K562 (cell line): Measurements from ENCODE around the gene DHRS13. TPM values are rescaled to one million over a fixed set of nuclear protein-coding genes. Genes with fewer than 3 reads are reported as not detected.

Source experiments
- ATF1 ChIP-seq, 2 experiments: fragments of 450-650 bp in 1 of 2; IDR thresholded peaks; 2 replicates each; pipeline ENCODE4 v1.6.1; 2016; ENCODE audit warnings: missing compliant biosample characterization in 1 of 2, missing genetic modification characterization in 1 of 2
- ATF7 ChIP-seq: fragments of 450-650 bp; IDR thresholded peaks from 2 replicates; pipeline ENCODE4 v1.7.1; 2014; ENCODE audit warnings: mild to moderate bottlenecking, moderate library complexity
- BHLHE40 ChIP-seq: IDR thresholded peaks from 2 replicates; pipeline ENCODE4 v1.6.1; 2011; ENCODE audit warnings: low read length, improper control_type of control experiment
- CC2D1A ChIP-seq: fragments of 450-650 bp; IDR thresholded peaks from 2 replicates; pipeline ENCODE4 v1.6.1; 2017; ENCODE audit warnings: mild to moderate bottlenecking
- FOXJ2 ChIP-seq: fragments of 200-800 bp; sonication (Bioruptor generic); IDR thresholded peaks from 2 replicates; pipeline ENCODE4 v1.6.1; 2016; ENCODE audit warnings: missing genetic modification characterization, missing compliant biosample characterization
- FOXM1 ChIP-seq, 2 experiments: fragments of 450-650 bp in 1 of 2; sonication (generic) in 1 of 2; formaldehyde crosslinking in 1 of 2; IDR thresholded peaks; 2 replicates each; pipeline versions ENCODE4 v1.6.1 to v1.9.0; 2017 to 2022; ENCODE audit warnings: low read depth in 2 of 2, mild to moderate bottlenecking in 2 of 2, missing genetic modification reagents in 1 of 2, moderate library complexity in 1 of 2
- GATA2 ChIP-seq: sonication (generic); formaldehyde crosslinking; IDR thresholded peaks from 2 replicates; pipeline ENCODE4 v1.4.0; 2020; ENCODE audit warnings: mild to moderate bottlenecking, missing genetic modification reagents
- KLF6 ChIP-seq: fragments of 250-450 bp; sonication (Bioruptor Pico); IDR thresholded peaks from 2 replicates; pipeline ENCODE4 v1.4.0; 2020; ENCODE audit warnings: mild to moderate bottlenecking, moderate library complexity, borderline replicate concordance
- POLR2AphosphoS2 ChIP-seq: IDR thresholded peaks from 2 replicates; pipeline ENCODE4 v1.6.1; 2012; ENCODE audit warnings: low read length, improper control_type of control experiment
- REST ChIP-seq, 2 experiments: fragments of 450-650 bp; formaldehyde crosslinking in 1 of 2; IDR thresholded peaks; 2 replicates each; pipeline versions ENCODE4 v1.4.0 to v1.6.1; 2014 to 2020; ENCODE audit warnings: mild to moderate bottlenecking in 2 of 2, borderline replicate concordance in 1 of 2, low read depth in 1 of 2
- SUPT5H ChIP-seq: fragments of 450-650 bp; IDR thresholded peaks from 2 replicates; pipeline ENCODE4 v1.6.1; 2016
- TBL1XR1 ChIP-seq, 2 experiments: IDR thresholded peaks; 2 replicates each; pipeline ENCODE4 v1.6.1; 2012; ENCODE audit warnings: improper control_type of control experiment in 2 of 2, low read length in 2 of 2, mild to moderate bottlenecking in 1 of 2
- ZNF436 ChIP-seq: fragments of 250-450, 450-650 bp; sonication (Bioruptor Pico); formaldehyde crosslinking; IDR thresholded peaks from 2 replicates; pipeline ENCODE4 v1.7.0; 2020; ENCODE audit warnings: mild to moderate bottlenecking
- polyA plus RNA-seq, 8 experiments: library from polyadenylated mRNA; depleted of rRNA in 4 of 8; stranded (reverse) in 5 of 8; unstranded in 3 of 8; fragments of >200 nt; fragmentation: Nextera tagmentation in 2 of 8; fragmentation: Illumina TruSeq in 1 of 8; extraction: Ambion mirVana in 2 of 8; extraction: Trizol in 1 of 8; gene quantifications; 2 replicates each; pipeline versions ENCODE4 v1.2.1 to v1.2.3, GENCODE V29; 2011 to 2014; ENCODE audit warnings: inconsistent platforms in 1 of 8, missing spikeins in 1 of 8
- total RNA-seq, 7 experiments: library from RNA; depleted of rRNA in 6 of 7; stranded (reverse); fragments of >200 nt in 6 of 7; fragmentation: Illumina TruSeq in 2 of 7; extraction: Trizol in 2 of 7; gene quantifications; 2 replicates each; pipeline versions ENCODE4 v1.2.1 to v1.2.3, GENCODE V29; 2011 to 2021; ENCODE audit warnings: low replicate concordance in 1 of 7
- TF ChIP-seq, protein P1 (sequence below), 2 experiments: IDR thresholded peaks in 1 of 2; conservative IDR thresholded peaks in 1 of 2; 2 replicates each; pipeline ENCODE4 v1.6.1; 2016; ENCODE audit warnings: low read depth in 2 of 2, mild to moderate bottlenecking in 1 of 2, missing compliant biosample characterization in 1 of 2, missing genetic modification characterization in 1 of 2, moderate library complexity in 1 of 2

Gene DHRS13
- total and polyA plus RNA-seq, 9 of the 15 experiments (the other 6 are each of a cell fraction or from before 2014, with no cell fraction given), result 0.32 to 52.3 (median 34.3) TPM; not detected in 1

DNA sequence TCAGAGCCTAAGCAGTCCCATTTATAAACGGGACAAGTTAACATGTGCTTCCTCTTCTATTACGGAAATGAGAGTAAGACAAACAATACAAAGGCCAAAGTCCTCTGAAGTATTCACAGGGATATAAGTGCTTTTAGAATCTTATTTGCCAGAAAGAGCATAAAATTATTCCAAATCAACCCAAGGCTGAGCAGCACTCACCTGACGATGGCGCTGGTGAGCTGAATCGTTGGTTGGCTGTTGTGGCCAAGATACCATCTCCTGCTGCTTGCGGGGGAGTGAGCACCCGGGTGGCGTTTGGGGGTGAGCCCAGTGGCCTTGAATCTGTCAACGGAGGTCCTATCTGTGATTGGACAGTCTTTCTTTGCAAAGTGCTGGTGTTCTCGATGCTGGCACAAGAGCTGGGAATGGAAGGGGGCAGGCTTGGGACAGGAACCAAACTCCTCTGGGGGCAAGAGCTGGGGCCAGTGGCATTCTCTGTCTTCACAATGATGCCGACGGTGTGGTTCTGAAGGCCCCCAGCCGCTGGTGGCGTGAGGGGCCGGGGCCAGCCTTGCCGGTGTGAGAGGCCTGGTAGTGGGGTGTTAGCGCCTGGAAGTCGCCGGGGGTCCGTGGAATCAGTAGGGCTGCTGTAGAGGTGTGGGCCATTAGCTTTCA lies 9.5 kb upstream of the DHRS13 start (continued):
- TF ChIP-seq REST (IDR thresholded peaks at IDR 0.05; ENCODE audit: borderline replicate concordance), result peak; percentile 41; the same call in 1 of the 2 replicates
- TF ChIP-seq REST (CRISPR knock-in tag; IDR thresholded peaks at IDR 0.05; ENCODE audit: low read depth), result no peak
- TF ChIP-seq ZNF436 (CRISPR knock-in tag), result no peak
- peak; percentile 99 for TF ChIP-seq GATA2
- peak; percentile 81; the same call in 1 of the 2 replicates for TF ChIP-seq POLR2AphosphoS2
- TF ChIP-seq TBL1XR1 (IDR thresholded peaks at IDR 0.05; ENCODE audit: low read length in 2 of 2), result peak; percentile 72 to 76
- TF ChIP-seq KLF6, result no peak
- no peak for TF ChIP-seq ATF1 (CRISPR knock-in tag; IDR thresholded peaks at IDR 0.05)
- TF ChIP-seq ATF1 (tag; IDR thresholded peaks at IDR 0.05), result peak; percentile 68
- TF ChIP-seq BHLHE40, result peak; percentile 71
- TF ChIP-seq SUPT5H, result 0 out of 2 replicates have a peak, but pooled peaks have one; percentile 37
- TF ChIP-seq FOXJ2 (tag), result 0 out of 2 replicates have a peak, but pooled peaks have one; percentile 44
- peak; percentile 49; the same call in 1 of the 2 replicates for TF ChIP-seq CC2D1A
- TF ChIP-seq ATF7, result peak; percentile 64
- TF ChIP-seq, protein P1, sequence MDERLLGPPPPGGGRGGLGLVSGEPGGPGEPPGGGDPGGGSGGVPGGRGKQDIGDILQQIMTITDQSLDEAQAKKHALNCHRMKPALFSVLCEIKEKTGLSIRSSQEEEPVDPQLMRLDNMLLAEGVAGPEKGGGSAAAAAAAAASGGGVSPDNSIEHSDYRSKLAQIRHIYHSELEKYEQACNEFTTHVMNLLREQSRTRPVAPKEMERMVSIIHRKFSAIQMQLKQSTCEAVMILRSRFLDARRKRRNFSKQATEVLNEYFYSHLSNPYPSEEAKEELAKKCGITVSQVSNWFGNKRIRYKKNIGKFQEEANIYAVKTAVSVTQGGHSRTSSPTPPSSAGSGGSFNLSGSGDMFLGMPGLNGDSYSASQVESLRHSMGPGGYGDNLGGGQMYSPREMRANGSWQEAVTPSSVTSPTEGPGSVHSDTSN (CRISPR knock-in tag; IDR thresholded peaks at IDR 0.05; ENCODE audit: low read depth), result no peak
- TF ChIP-seq, protein P1 (tag; conservative IDR thresholded peaks at IDR 0.05; ENCODE audit: low read depth), result peak; percentile 82
- TF ChIP-seq FOXM1 (IDR thresholded peaks at IDR 0.05; ENCODE audit: low read depth), result 0 out of 2 replicates have a peak, but pooled peaks have one; percentile 27
- no peak for TF ChIP-seq FOXM1 (CRISPR knock-in tag; IDR thresholded peaks at IDR 0.05; ENCODE audit: low read depth)
